SIG-M5 treated with dmso at 0.1 percent for 504 hours (cell line): Measurements from ENCODE around the gene ZDHHC18.
A peak's percentile ranks its signal among the peaks of the same experiment; 100 is the strongest.
"Not testable (repeated sequence)": the region's sequence is repeated elsewhere in the genome, so short reads cannot be mapped to it uniquely, and the experiment has no call there.

Experiments
- DNase-seq: peaks from one replicate; lab custom pipeline; 2025; ENCODE audit not compliant: unreplicated experiment; lab: John Stamatoyannopoulos, UW

ZDHHC18 gene

DNA sequence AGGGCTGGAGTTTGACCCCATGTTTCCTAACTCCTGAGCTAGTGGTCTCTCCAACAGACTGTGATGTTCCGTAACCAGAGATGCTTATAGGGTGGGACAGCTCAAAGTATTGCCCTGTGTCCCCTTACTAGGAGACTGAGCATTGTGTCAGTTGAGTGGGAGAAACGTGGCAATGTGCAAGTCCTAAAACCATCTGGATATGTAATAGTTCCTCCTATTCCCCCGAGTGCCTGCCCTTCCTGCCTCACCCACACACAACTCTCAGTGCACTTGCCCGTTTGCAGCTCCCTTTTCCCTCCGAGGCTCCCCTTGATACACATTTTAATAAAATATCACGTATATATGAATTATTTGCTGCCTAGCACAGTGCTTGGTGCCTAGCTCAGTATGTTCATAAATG lies 35.3 kb upstream of the ZDHHC18 start:
- DNase-seq, result no peak

DNA sequence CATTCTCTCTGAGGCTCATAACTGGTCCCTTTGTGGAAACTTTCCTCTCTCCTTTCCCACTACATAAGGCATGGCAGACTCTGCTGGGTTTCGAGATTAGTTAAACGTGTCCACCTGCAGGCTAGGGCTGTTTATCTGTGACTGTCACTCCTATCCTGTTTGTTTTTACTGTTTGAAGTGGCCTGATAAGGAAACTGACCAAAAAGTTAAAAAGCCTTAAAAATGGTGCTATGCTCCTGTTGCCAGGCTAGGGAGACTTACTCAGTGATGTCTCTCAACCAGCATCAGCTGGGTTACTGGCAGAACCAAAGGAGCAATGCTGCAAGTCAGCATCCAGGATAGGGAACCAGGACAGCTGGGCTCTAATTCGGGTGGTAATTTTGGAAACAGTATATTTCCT lies 34.9 kb upstream of the ZDHHC18 start:
- no peak for DNase-seq

DNA sequence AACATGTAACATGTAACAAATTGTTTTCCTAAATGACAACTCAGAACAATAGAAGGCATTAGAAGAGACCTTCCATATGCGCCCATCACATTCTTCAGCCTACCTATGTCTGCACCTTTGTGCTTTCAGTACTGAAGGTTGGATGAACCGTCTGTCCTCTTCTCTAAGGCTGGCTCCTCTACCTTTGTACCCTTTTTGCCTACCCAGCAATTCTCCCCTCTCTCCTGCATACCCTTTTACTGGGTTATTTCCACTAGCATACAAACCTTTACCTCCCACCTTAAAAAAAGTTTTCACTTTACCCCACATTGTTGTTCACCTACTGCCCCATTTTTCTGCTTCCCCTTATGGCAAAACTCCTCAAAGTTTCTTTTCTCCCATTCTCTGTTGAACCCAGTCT lies 33.6 kb upstream of the ZDHHC18 start:
- DNase-seq, result no peak

DNA sequence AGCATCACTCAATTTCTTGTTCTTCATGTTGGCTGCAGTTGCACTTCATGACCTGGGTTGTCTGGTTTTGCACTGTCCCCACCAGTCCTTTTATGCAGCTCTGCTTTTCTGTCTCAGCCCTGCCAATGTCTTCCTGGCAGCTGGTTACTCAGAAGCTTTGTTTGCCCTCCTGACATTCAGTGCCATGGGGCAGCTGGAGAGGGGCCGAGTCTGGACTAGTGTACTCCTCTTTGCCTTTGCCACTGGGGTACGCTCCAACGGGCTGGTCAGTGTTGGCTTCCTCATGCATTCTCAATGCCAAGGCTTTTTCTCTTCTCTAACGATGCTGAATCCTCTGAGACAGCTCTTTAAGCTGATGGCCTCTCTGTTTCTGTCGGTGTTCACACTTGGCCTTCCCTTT lies 32.1 kb upstream of the ZDHHC18 start:
- DNase-seq, result no peak

DNA sequence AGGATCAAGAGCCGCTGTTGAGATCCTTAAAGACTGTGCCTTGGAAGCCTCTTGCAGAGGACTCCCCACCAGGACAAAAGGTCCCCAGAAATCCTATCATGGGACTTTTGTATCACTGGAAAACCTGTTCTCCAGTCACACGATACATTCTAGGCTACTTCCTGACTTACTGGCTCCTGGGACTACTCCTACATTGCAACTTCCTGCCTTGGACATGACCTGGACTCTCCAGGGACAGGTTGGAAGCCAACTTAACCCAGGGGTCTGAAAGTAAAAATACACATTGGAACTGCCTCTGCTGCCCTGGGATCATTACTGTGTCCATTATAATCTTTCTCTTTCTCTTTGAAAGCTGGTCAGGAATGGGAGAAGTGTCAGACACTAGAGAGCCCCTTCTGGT lies 28.9 kb upstream of the ZDHHC18 start:
- DNase-seq, result no peak

DNA sequence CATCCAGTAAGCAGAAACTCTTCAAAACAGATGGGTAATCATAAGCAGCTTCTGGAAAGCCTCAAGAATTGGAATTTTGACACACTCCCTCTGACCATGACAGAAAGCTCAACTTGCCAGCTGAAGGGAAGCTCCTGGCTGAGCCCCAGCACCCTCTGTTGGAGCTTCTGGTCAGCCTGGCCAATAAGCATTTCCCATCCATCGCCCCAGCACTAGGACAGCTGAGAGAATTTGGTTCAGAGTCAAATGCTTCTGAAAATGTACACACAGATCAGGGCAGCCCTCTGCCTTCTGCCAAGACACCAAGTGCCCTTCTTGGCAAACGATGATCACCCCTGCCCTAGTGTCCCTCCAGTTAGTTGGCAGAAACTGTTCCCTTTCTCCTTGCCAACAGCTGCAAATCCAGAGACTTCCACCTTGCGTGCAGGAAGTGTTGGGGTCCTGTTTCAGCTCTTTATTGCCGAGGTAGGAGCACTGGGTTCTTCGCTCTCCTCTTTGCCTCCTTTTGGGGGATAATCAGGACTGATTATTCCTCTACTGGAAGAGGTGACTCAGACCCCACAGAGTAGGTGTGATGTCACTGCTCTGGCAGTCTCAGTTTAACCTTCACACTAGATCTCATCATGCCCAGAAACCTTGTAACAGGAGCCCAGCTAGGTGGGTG lies 26.9 kb upstream of the ZDHHC18 start:
- no peak for DNase-seq

DNA sequence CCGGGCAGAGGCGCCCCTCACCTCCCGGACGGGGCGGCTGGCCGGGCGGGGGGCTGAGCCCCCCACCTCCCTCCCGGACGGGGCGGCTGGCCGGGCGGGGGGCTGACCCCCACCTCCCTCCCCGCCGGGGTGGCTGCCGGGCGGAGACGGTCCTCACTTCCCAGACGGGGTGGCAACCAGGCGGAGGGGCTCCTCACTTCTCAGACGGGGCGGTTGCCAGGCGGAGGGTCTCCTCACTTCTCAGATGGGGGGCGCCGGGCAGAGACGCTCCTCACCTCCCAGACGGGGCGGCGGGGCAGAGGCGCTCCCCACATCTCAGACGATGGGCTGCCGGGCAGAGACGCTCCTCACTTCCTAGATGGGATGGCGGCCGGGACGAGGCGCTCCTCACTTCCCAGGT lies 22.6 kb upstream of the ZDHHC18 start:
- not testable (repeated sequence) for DNase-seq

DNA sequence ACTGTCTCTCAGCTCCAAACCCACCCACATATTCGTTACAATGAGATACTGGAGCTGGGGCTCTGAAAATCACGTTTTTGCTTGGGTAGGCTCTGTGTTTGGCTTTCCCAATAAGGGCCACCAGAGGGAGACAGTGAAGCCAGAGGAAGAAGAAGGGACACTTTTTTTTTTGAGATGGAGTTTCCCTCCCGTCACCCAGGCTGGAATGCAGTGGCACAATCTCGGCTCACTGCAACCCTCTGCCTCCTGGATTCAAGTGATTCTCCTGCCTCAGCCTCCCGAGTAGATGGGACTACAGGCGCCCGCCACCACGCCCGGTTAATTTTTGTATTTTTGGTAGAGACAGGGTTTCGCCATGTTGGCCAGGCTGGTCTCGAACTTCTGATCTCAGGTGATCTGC lies 16.4 kb upstream of the ZDHHC18 start:
- DNase-seq, result peak; percentile 59

DNA sequence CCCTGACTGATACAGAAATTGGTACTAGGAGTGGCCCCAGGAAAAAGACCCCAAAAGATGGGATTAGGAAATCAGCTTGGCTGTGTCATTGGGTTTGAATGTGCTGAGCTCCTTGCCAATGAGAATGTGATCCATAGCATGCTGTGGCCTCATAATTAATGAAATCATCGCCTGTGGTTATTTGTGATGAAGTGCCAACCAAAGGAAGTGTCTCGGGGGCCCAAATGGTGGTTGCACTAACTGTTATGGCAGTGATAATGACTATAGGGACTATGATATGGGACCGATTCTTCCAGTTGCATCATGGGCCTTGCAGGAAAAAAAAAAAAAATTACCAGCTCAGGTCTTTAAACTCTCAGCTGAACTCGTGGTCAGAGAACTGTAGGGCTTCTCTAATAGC lies 15.4 kb upstream of the ZDHHC18 start:
- DNase-seq, result no peak

DNA sequence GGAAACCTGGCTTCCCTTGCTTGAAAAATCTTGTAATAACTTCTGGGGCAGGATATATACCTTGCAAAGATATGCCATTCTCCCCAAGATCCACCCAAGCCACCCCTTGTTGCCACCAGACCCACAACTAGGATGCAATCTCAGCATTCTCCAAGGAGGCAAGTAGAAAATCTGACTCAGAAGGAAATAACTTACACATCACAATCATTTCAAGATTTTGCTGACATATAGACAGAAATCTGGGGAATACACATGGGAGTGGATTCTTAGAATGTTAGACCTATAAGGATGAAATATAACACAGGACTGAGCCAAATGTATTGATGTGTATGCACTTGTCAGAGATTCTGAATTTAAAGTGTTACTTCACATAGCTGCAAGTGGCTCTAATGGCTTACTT lies 14.8 kb upstream of the ZDHHC18 start:
- DNase-seq, result no peak

DNA sequence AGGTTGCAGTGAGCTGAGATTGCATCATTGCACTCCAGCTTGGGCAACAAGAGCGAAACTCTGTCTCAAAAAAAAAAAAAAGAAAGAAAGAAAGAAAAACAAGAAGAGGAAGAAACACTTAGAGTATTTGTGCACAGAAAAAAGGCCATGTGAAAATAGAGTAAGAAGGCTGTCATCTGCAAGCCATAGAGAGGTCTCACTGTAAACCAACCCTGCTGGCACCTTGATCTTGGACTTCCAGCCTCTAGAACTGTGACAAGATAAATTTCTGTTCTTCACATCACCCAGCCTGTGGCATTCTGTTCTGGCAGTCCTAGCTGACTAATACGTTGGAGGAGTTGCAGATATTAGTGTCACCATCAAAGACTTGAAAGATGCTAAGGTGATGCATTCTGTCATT lies 12.1 kb upstream of the ZDHHC18 start:
- peak; percentile 30 for DNase-seq

DNA sequence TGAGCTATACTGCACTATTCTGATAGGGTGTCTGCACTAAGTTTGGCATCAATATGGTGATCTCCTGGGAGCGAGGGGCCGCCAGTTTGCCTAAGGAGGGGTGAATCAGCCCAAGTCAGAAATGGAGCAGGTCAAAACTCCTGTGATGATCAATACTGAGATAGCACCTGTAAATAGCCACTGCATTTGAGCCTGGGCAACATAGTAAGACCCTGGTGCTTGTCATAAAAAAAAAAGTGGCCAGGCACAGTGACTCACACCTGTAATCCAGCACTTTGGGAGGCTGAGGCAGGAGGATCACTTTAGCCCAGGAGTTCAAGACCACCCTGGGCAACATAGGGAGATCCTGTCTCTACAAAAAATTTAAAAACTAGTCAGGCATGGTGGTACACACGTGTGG lies 11.6 kb upstream of the ZDHHC18 start:
- DNase-seq, result no peak

DNA sequence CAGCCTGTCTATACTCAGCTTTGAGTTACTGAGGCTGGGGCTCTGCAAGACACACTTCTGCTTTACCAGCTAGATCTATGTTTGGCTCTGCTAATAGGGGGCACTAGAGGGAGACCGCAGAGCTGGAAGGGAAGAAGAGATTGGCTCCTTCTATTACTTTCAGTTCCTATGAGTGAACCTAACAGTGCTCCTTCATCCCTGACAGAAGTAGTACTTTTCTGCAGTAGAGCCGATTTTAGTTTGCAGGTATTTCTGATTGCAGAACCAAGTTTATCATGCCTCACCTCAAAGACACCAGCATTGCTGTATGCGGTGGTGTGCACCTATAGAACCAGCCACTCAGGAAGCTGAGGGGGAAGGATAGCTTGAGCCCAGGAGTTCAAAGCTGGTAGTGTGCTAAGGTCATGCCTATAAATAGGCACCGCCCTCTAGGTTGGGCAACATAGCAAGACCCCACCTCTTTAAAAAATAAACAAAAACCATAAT lies 5.7 kb upstream of the ZDHHC18 start:
- peak; percentile 95 for DNase-seq

DNA sequence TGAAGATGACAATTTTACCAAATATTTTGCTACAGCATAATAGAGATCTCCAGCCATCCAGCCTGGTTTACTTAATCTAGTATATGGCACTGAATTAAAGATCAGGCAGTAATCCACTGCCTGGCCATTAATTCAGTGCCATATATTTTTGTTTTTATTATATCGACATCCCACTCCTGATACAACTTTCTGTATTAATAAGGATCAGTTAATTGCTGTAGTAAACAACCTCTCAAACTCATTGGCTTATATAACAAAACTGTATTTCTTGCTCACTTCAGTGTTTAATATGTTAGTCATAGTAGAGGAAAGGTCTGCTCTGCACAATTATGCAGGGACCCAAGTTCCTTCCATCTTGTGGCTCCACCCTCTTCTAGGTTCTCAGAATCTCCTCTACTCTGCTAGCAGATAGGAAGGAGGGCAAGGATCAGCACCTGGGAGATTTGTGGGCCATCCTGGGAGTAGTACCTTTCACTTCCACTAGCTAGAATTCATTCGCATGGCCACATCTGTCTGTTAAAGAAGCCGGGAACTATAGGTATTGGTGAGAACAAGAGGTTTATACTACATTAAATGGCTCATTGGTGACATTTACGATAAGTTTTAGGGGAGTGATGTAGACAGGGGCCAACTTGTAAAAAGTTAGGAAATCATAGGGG lies 3.6 kb upstream of the ZDHHC18 start:
- DNase-seq, result no peak

DNA sequence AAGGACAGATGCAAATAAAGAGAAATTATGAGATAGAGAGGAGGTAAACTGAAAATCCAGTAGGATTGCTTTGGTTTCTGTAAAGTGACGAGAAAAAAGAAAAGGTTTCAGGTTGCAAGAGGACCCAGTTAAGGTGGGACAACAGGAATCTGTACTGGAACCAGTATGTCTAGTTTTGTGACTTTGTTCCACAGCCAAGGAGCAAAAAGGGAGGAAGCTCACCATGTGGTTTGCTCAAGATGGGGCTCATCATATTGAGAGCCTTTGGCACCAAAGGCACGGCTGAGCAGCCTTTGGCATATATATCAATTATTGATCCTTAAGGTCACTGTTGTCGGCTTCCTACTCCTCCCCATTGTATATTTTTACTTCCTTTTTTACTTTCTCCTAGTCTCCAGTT lies 1.8 kb upstream of the ZDHHC18 start:
- DNase-seq, result peak; percentile 36

DNA sequence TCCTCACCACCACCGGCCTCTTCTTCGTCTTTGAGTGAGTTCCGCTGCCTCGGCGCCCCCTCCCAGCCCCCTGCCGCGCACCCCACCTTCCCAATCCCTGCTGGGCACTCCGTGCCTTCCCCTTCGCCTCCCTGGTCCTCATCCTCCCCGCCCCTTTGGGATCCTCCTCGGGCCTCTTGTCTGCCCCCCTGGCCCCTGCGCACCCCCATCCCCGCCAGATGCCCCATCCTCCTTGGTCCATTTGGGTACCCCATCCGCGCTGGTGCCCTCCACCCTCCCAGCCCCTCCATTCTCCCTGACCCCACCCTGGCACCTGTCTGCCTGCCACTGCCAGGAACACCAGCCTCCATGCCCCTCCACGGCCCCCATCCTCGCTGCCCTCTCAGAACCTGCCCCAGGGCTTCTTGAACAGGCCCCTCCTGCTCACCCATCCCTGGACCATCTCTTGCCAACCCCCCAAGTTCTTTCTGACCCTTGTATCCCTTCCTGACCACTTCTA lies 667 bp downstream of the ZDHHC18 start:
- no peak for DNase-seq

DNA sequence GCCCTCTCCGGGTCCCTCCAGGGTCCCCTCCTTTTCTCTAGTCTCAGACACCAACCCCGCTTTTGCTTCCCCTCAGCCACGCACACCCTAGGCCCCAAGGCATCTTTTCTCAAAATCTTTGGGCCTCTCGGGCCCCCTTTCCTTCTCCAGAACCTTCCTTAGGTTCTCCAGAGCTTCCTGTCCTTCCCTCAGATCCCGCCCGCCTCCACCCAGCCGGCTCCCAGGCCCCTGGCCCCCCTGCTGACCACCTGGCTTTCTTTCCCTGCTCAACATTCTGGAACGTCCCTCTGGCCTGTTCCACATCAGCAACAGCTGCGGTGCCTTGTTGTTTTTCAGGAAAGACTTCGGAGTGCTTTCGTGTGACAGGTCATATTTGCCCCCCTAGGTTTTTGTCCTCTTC lies 1.2 kb downstream of the ZDHHC18 start:
- no peak for DNase-seq

DNA sequence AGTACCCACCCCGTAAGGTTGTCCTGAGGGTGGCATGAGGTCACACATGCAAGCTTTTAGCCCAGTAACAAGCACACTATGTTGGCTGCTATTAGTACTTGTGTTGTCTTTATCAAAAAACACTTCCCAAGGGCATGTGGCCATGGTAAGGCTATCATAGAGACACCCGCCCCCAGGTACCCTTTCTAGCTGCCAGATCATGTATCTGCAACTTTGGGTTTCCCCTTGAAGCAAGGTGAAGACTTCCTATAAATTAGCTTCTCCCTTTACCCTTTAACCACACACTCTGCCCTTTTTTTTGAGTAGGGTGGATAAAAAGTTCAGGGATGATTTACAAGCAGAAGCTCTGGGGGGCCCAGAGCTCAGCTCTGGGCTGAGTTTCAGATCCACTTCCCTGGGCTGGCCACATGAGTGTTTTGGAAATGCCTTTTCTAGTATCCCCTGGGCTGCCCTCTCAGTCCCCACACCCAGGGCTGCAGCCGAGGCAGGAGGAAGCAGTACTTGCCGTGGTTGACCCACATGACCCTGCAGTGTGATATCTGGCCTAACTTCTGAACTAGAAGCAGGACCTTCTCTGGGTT lies 2.0 kb downstream of the ZDHHC18 start:
- DNase-seq, result peak; percentile 43

DNA sequence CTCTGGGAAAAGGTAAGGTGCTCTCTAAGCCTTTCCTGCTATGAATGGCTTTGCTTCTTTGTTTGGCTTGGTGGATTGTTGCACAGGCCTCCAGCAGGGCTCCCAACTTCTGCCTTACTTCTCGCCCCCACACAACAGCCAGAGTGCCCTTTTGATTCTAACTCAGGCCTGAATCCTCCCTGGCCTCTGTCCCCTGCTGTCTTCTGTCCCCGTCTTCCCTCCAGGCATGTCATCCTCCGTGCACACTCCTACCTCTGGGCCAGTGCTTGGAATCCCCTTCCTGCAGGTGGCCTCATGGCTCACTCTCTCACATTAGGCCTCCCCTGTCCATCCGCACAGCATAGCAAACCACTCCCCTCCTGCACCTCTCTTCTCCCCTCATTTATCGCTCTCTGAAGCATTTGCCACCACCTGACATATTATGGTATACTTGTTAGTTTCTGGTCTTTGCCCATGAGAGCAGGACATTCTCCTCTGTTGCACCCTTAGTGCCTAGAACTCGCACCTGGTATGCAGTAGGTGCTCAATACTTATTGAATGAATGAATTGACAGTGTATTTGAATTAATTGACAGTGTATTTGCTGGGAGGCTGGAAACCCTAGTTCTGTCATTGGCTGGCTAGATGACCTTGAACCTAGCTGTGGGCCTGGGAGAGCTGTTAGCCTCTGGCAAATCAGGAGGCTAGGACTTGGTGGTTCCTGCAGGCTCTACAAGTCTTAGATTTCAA lies 2.9 kb downstream of the ZDHHC18 start:
- no peak for DNase-seq

DNA sequence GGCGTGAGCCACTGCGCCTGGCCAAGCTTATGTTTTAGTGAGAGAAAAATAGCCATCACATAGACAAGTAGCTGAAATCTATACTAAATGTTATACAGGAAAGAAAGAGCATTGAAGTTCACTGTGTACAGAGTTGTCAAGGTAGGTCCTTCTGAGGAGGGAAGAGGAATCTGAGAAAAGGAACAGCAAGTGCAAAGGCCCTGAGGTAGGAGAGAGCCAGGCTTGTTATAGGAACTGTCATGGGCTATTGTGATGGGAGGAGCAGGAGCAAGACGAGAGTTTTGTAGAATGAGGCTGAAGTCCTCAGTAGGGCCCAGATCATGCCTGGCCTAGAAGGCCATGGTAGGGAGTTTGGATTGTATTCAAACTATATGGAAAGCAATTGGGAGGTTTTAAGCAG lies 4.6 kb downstream of the ZDHHC18 start:
- no peak for DNase-seq

DNA sequence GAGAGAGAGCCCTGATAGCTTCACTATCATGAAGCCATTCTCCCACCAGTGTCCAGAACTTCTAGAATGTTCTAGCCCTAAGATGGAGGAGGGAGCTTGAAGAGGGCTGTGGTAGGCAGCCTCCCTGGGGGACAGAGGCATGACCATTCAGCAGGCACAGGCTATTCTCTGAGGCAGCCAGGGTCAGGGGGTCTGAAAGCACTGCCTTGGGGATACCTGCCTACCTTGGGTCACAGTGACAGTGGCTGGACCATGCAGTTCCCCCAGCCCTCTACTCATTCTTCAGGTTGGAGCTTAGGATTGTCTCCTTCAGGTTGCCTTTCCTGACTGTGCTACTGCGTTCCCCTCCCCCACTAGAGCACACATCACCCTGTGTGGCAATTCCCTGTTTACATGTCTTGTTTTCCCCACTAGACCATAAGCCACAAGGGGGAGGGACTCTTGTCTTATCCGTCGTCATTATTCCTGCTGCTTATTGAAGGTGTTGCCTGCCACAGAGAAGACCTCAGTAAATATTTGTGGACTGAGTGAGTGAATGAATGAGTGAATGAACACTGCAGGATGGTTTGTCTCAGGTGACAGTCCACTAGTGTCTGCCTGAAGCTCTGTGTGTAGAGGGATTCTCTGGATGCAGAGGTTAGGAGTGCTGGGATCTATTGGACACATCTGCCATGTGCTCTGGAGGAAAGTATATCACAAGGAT lies 5.2 kb downstream of the ZDHHC18 start:
- DNase-seq, result no peak
